Liver (tissue), 3 donors: ENCODE data around the gene GAS2L1.

Experiments used
- ATF3 ChIP-seq: IDR thresholded peaks from 2 replicates; pipeline ENCODE4 v1.6.1; 2016; ENCODE audit warnings: antibody characterized with exemption
- CTCF ChIP-seq: fragments of 150-350 bp; IDR thresholded peaks from 2 replicates; pipeline ENCODE4 v1.5.1; 2017; ENCODE audit warnings: improper control_type of control experiment, low read depth, low read length; ENCODE audit not compliant: missing input control
- FOXA2 ChIP-seq: IDR thresholded peaks from 2 replicates; pipeline ENCODE4 v1.6.1; 2016; ENCODE audit warnings: antibody characterized with exemption
- REST ChIP-seq: IDR thresholded peaks from 2 replicates; pipeline ENCODE4 v1.6.1; 2016; ENCODE audit warnings: antibody characterized with exemption, mild to moderate bottlenecking
- ZBTB33 ChIP-seq: IDR thresholded peaks from 2 replicates; pipeline ENCODE4 v1.6.1; 2016; ENCODE audit warnings: antibody characterized with exemption
- donor health status: healthy.
- donor health status: healthy.

GRCh38 chr22:29353286-29353685 lies 46.8 kb downstream of the GAS2L1 start:
- no peak for TF ChIP-seq CTCF
- no peak for TF ChIP-seq ZBTB33
- no peak for TF ChIP-seq ATF3
- TF ChIP-seq REST = no peak
- no peak for TF ChIP-seq FOXA2
